GM23248 (cell line): Measurements from ENCODE around the gene FYB1. TPM values are rescaled to one million over a fixed set of nuclear protein-coding genes. Genes with fewer than 3 reads are reported as not detected.

Experiments
- DNase-seq: peaks from one replicate; pipeline ENCODE4 v3.0.0-alpha.2; 2015
- H2AFZ ChIP-seq: fragments of 200-600 bp; sonication (generic); 2 replicates; pipeline ENCODE4 v1.6.1; 2016; ENCODE audit warnings: antibody characterized with exemption
- H3F3A ChIP-seq: fragments of 200-600 bp; sonication (generic); 2 replicates; pipeline ENCODE4 v1.6.1; 2016; ENCODE audit warnings: mild to moderate bottlenecking, antibody characterized with exemption, mixed run types; ENCODE audit not compliant: insufficient read depth
- H3K27ac ChIP-seq: fragments of 200-600 bp; sonication (generic); 2 replicates; pipeline ENCODE4 v1.5.1; 2016; ENCODE audit warnings: mild to moderate bottlenecking
- H3K27me3 ChIP-seq: fragments of 200-600 bp; sonication (generic); replicated peaks from 2 replicates; pipeline ENCODE4 v1.6.1; 2016; ENCODE audit warnings: mild to moderate bottlenecking; ENCODE audit not compliant: insufficient read depth
- H3K36me3 ChIP-seq: fragments of 200-600 bp; sonication (generic); 2 replicates; pipeline ENCODE4 v1.6.1; 2016; ENCODE audit warnings: low read depth, mild to moderate bottlenecking
- H3K4me1 ChIP-seq: fragments of 200-600 bp; sonication (generic); 2 replicates; pipeline ENCODE4 v1.6.1; 2016; ENCODE audit warnings: mild to moderate bottlenecking; ENCODE audit not compliant: insufficient read depth
- H3K4me2 ChIP-seq: fragments of 200-600 bp; sonication (generic); one replicate; pipeline ENCODE4 v1.6.1; 2016; ENCODE audit warnings: mild to moderate bottlenecking; ENCODE audit not compliant: unreplicated experiment
- H3K4me3 ChIP-seq: fragments of 200-600 bp; sonication (generic); 2 replicates; pipeline ENCODE4 v1.5.1; 2016; ENCODE audit warnings: mild to moderate bottlenecking
- H3K79me2 ChIP-seq: fragments of 200-600 bp; sonication (generic); 2 replicates; pipeline ENCODE4 v1.6.1; 2016; ENCODE audit warnings: mild to moderate bottlenecking; ENCODE audit not compliant: insufficient read depth
- H3K9ac ChIP-seq: fragments of 200-600 bp; sonication (generic); 2 replicates; pipeline ENCODE4 v1.6.1; 2016; ENCODE audit warnings: mild to moderate bottlenecking
- H3K9me2 ChIP-seq: fragments of 200-600 bp; sonication (generic); 2 replicates; pipeline ENCODE4 v1.6.1; 2016; ENCODE audit warnings: mixed run types, mild to moderate bottlenecking, moderate library complexity; ENCODE audit not compliant: insufficient read depth
- H3K9me3 ChIP-seq: fragments of 200-600 bp; sonication (generic); one replicate; pipeline ENCODE4 v1.6.1; 2017; ENCODE audit warnings: low read depth
- H4K20me1 ChIP-seq: fragments of 200-600 bp; sonication (generic); 2 replicates; pipeline ENCODE4 v1.6.0; 2016; ENCODE audit not compliant: insufficient read depth
- EZH2 ChIP-seq: fragments of 200-600 bp; sonication (generic); IDR thresholded peaks from 2 replicates; pipeline ENCODE4 v1.6.1; 2018; ENCODE audit warnings: antibody characterized with exemption, mild to moderate bottlenecking; ENCODE audit not compliant: insufficient read depth, poor library complexity, severe bottlenecking
- EZH2phosphoT487 ChIP-seq: fragments of 200-600 bp; sonication (generic); IDR thresholded peaks from 2 replicates; pipeline ENCODE4 v1.6.1; 2018; ENCODE audit warnings: antibody characterized with exemption, moderate library complexity, mild to moderate bottlenecking, low read depth; ENCODE audit not compliant: insufficient read depth
- WGBS, 2 experiments: methylation state at CpG; one replicate each; pipeline ENCODE4 v1.1.6; 2015 to 2017; ENCODE audit warnings: low lambda C conversion rate in 2 of 2, low coverage in 1 of 2; ENCODE audit errors: missing lambda C conversion rate in 2 of 2; 5-methylcytosine and 5-hydroxymethylcytosine counted together
- in situ Hi-C: fragments of 300-500 bp; cut with MboI; formaldehyde crosslinking; loops from 2 replicates; pipeline ENCODE4 v1.15.0; 2020
- polyA plus RNA-seq: library from polyadenylated mRNA; unstranded; fragments of >200 nt; fragmentation: Nextera tagmentation; extraction: Ambion mirVana; gene quantifications from 2 replicates; pipeline ENCODE4 v1.2.1, GENCODE V29; 2016
- total RNA-seq: library from RNA; depleted of rRNA; stranded (reverse); fragments of >200 nt; shearing (Covaris generic); gene quantifications from 2 replicates; pipeline ENCODE4 v1.2.3, GENCODE V29; 2014

The FYB1 gene
- total and polyA plus RNA-seq, 2 experiments from 2014 or later: 0.11 TPM; not detected in 1

- Histone ChIP-seq H3K79me2 (no peaks in the 10 kb centered on the region), H3K27ac (no peak overlapping the region), H2AFZ (no peak overlapping the region), H3K9me2 (no peaks in the 10 kb centered on the region), H3K4me2 (no peak overlapping the region), H3K4me3 (no peak overlapping the region), H3F3A (peaks cover 5% of the 10 kb centered on the region), H4K20me1 (no peaks in the 10 kb centered on the region), H3K4me1 (0 out of 2 replicates have a peak, but pooled peaks cover 10% of the 10 kb centered on the region), H3K27me3 (no peaks in the 10 kb centered on the region), H3K36me3 (no peaks in the 10 kb centered on the region), H3K9ac (no peak overlapping the region), H3K9me3 (no peaks in the 10 kb centered on the region)
- in situ Hi-C loops: loop anchor here (25.0 kb wide), 1 partner anchor 357 kb away; no protein-coding TSS in a partner anchor
- WGBS, 2 experiments: 77 to 83% methylated on average over 3 of the region's 3 CpGs
- TF ChIP-seq EZH2: no peak
- TF ChIP-seq EZH2phosphoT487: no peak
- DNase-seq: no peak
These were observed 13.8 kb downstream of the FYB1 start for GRCh38 chr5:39205550-39205949.

DNA sequence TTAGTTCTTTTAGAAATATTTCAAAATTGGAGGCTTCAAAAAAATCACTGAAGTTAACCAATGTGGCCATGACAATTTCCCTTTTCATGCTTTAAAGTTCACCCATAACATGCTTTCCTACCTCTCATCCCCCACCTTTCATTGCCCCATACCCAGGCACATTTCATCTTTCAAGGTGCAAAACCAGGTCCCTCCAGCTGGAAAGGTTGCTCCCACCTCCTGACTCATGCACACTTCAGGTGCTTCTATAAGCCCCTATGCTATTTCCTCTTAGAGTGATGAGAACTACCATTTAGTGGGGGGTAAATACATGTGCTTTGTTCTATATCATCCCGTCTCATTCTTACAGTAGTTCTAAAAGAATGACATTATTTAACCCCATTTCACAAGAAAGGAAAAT is 15.4 kb downstream of the FYB1 start:
- TF ChIP-seq EZH2phosphoT487 (no peak), EZH2 (no peak)
- in situ Hi-C loops: loop anchor here (25.0 kb wide), 1 partner anchor 358 kb away; no protein-coding TSS in a partner anchor

DNA sequence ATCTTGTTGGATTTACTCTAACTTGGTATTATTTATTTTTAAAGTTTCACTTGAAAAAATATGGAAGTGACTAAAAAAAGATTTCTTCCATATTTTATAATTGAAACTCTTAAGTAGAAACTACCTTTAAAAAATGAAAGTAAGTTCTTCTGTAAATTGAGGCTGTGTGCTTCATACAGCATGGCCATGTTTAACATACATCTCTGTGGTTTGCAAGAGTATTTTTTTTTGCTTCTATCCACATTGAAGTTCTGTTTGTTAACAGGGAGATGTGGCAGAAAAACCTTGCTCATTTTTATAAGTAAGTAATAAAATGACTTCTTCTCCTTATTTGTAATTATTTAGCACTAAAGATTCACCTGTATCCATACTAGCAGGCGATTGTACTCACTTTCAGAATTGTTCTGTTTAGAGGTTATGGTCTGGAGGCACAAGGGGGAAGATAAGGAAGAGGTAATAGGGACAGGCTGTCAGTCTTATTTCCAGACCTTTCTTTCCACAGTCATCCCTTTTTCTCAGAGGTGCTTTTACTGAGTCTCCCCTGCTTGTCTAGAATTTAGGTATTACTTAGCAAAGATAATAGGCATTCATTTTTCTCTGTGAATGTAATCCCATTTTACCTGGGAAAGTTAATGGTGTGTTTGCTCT is 16.0 kb downstream of the FYB1 start:
- WGBS, 2 experiments: 96 to 98% methylated on average over 1 of the region's 1 CpG
- H3K27ac ChIP-seq: no peak overlapping the region
- no peaks in the 10 kb centered on the region for H3K27me3 ChIP-seq

More for the DNA sequence above, 15.4 kb downstream of the FYB1 start:
- Histone ChIP-seq H3K27ac (no peak overlapping the region), H4K20me1 (no peaks in the 10 kb centered on the region), H3K79me2 (no peaks in the 10 kb centered on the region), H3F3A (peaks cover 5% of the 10 kb centered on the region), H3K27me3 (no peaks in the 10 kb centered on the region), H2AFZ (no peak overlapping the region), H3K4me1 (0 out of 2 replicates have a peak, but pooled peaks cover 10% of the 10 kb centered on the region), H3K9ac (no peak overlapping the region), H3K9me3 (no peaks in the 10 kb centered on the region), H3K9me2 (no peaks in the 10 kb centered on the region), H3K36me3 (no peaks in the 10 kb centered on the region), H3K4me2 (no peak overlapping the region), H3K4me3 (no peak overlapping the region)
- no peak for DNase-seq
- WGBS, 2 experiments: 83 to 95% methylated on average over 1 of the region's 1 CpG

DNA sequence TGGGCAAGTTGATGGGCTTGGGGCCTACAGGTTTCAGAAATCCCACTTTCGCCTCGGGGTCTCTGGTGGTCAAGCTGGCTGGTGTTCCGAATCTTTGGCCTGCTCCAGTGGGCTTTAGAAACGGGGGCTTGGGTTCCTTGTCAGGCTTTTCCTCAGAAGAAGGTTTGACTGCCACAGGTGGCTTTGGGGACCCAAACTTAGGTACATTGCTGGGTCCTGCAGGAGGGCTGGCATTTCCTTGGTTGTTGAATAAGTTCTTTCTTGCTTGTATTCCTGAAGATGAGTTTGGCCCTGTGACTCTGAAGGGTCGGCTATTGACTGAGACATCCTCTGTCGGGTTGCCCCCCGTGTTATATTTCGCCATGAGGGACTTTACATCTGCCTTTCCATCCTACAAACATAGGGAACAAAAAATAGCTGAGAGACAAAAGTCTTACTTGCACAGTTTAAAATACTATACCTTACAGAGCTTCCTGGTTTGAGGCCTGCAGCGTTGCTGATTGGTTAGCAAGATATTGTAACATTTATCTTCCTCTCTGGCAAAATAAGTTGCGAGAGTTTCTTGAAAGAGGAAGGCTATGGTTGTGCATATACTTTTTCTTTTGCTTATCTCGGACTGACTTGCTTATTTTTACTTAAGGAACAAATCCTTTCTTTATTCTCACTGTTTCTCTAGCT is 16.6 kb downstream of the FYB1 start:
- TF ChIP-seq EZH2 (no peak), EZH2phosphoT487 (no peak)

More for the DNA sequence above, 16.0 kb downstream of the FYB1 start:
- Histone ChIP-seq H3K9ac (no peak overlapping the region), H3K36me3 (no peaks in the 10 kb centered on the region), H3K9me3 (no peaks in the 10 kb centered on the region), H3K9me2 (no peaks in the 10 kb centered on the region), H3F3A (peaks cover 5% of the 10 kb centered on the region), H3K4me3 (no peak overlapping the region), H3K4me1 (0 out of 2 replicates have a peak, but pooled peaks cover 10% of the 10 kb centered on the region), H3K4me2 (no peak overlapping the region), H3K79me2 (no peaks in the 10 kb centered on the region), H4K20me1 (no peaks in the 10 kb centered on the region), H2AFZ (0 out of 2 replicates have a peak overlapping the region, but pooled peaks have one; percentile 0)
- in situ Hi-C loops: loop anchor here (25.0 kb wide), 1 partner anchor 359 kb away; no protein-coding TSS in a partner anchor
- no peak for TF ChIP-seq EZH2phosphoT487
- TF ChIP-seq EZH2: no peak
- no peak for DNase-seq

More for the DNA sequence above, 16.6 kb downstream of the FYB1 start:
- no peak for DNase-seq
- no peak overlapping the region for H3K9ac ChIP-seq
- no peaks in the 10 kb centered on the region for H3K9me2 ChIP-seq
- no peak overlapping the region for H3K27ac ChIP-seq
- WGBS, 2 experiments: 91 to 92% methylated on average over 11 of the region's 11 CpGs
- H3K36me3 ChIP-seq: no peaks in the 10 kb centered on the region
- no peak overlapping the region for H3K4me3 ChIP-seq
- no peaks in the 10 kb centered on the region for H3K9me3 ChIP-seq
- H3K4me1 ChIP-seq: 0 out of 2 replicates have a peak, but pooled peaks cover 8% of the 10 kb centered on the region
- H3K4me2 ChIP-seq: no peak overlapping the region
- H3K27me3 ChIP-seq: no peaks in the 10 kb centered on the region
- peaks cover 5% of the 10 kb centered on the region for H3F3A ChIP-seq
- H2AFZ ChIP-seq: 0 out of 2 replicates have a peak overlapping the region, but pooled peaks have one; percentile 0
- no peaks in the 10 kb centered on the region for H3K79me2 ChIP-seq
- no peaks in the 10 kb centered on the region for H4K20me1 ChIP-seq
- in situ Hi-C loops: loop anchor here (25.0 kb wide), 1 partner anchor 360 kb away; no protein-coding TSS in a partner anchor
